Spleen (tissue), 7 donors: ENCODE data around the gene ABAT.

ENCODE experiments used
- CTCF ChIP-seq, 11 experiments: fragments of 200-600 bp in 7 of 11; fragments of 450-650 bp in 4 of 11; sonication (generic) in 4 of 11; IDR thresholded peaks in 8 of 11; conservative IDR thresholded peaks in 3 of 11; 1 replicate in 7 of 11; 2 replicates in 4 of 11; pipeline versions ENCODE4 v1.4.0 to v1.8.0; 2016 to 2021; ENCODE audit warnings: antibody characterized with exemption in 11 of 11, inconsistent platforms in 4 of 11, mild to moderate bottlenecking in 1 of 11
- POLR2A ChIP-seq, 3 donors: fragments of 450-650 bp; IDR thresholded peaks; one replicate each; pipeline ENCODE4 v1.5.1; 2017; ENCODE audit warnings: antibody characterized with exemption in 3 of 3, mild to moderate bottlenecking in 1 of 3
- donor health status: DM: no; HTN: no; CAD: no; lungs with moderate emphysema.
- donor health status: DM: no; HTN: no; CAD: no.
- donor health status: DM: no; HTN: no; CAD: no.

GRCh38 chr16:8822403-8822802 is 148.0 kb downstream of the ABAT start:
- no peak for TF ChIP-seq CTCF (IDR thresholded peaks at IDR 0.05 in 8 of 11, conservative IDR thresholded peaks at IDR 0.05 in 3 of 11)
- TF ChIP-seq POLR2A (IDR thresholded peaks at IDR 0.05): no peak
